Uterus (tissue), 2 donors: Measurements from ENCODE around the gene DNAJC11.

Source experiments
- POLR2A ChIP-seq, 2 donors: fragments of 450-650 bp; IDR thresholded peaks; one replicate each; pipeline ENCODE4 v1.6.1; 2016; ENCODE audit warnings: antibody characterized with exemption in 2 of 2, mild to moderate bottlenecking in 1 of 2, moderate library complexity in 1 of 2
- TF ChIP-seq, protein P1 (sequence below), 4 experiments: fragments of 200-600 bp in 2 of 4; fragments of 450-650 bp in 2 of 4; sonication (generic) in 2 of 4; IDR thresholded peaks; one replicate each; pipeline ENCODE4 v1.5.1; 2016 to 2019; ENCODE audit warnings: antibody characterized with exemption in 4 of 4, mild to moderate bottlenecking in 2 of 4, moderate library complexity in 1 of 4

GRCh38 chr1:6685381-6685780 lies 16.2 kb downstream of the DNAJC11 start:
- TF ChIP-seq, protein P1, sequence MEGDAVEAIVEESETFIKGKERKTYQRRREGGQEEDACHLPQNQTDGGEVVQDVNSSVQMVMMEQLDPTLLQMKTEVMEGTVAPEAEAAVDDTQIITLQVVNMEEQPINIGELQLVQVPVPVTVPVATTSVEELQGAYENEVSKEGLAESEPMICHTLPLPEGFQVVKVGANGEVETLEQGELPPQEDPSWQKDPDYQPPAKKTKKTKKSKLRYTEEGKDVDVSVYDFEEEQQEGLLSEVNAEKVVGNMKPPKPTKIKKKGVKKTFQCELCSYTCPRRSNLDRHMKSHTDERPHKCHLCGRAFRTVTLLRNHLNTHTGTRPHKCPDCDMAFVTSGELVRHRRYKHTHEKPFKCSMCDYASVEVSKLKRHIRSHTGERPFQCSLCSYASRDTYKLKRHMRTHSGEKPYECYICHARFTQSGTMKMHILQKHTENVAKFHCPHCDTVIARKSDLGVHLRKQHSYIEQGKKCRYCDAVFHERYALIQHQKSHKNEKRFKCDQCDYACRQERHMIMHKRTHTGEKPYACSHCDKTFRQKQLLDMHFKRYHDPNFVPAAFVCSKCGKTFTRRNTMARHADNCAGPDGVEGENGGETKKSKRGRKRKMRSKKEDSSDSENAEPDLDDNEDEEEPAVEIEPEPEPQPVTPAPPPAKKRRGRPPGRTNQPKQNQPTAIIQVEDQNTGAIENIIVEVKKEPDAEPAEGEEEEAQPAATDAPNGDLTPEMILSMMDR (IDR thresholded peaks at IDR 0.05), result no peak
- TF ChIP-seq POLR2A (IDR thresholded peaks at IDR 0.05), result no peak
